HS-5 (cell line): ENCODE results near the gene COL8A1.

Experiments used
- DNase-seq: peaks from one replicate; pipeline ENCODE4 v3.0.0-alpha.2; 2012; ENCODE audit warnings: low read depth

The COL8A1 gene

DNA sequence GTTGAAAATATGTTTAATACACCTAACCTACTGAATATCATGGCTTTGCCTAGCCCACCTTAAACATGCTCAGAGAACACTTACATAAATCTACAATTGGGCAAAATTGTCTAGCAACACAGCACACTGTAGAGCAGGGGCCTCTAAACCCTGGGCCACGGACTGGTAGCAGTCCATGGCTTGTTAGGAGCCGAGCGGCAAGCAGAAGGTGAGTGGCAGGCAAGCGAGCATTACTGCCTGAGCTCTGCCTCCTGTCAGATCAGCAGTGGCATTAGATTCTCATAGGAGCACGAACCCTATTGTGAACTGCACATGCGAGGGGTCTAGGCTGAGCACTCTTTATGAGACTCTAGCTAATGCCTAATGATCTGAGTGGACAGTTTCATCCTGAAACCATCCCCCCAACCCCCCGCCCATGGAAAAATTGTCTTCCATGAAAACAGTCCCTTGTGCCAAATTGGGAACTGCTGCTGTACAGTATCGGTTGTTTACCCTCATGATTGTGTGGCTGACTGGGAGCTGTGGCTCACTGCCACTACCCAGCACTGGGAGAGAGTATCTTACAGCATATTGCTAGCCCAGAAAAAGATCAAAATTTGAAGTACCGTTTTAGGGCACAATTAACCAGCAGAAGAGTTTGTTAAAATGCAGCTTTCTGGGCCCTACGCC, 205.3 kb downstream of the COL8A1 start:
- DNase-seq = no peak

DNA sequence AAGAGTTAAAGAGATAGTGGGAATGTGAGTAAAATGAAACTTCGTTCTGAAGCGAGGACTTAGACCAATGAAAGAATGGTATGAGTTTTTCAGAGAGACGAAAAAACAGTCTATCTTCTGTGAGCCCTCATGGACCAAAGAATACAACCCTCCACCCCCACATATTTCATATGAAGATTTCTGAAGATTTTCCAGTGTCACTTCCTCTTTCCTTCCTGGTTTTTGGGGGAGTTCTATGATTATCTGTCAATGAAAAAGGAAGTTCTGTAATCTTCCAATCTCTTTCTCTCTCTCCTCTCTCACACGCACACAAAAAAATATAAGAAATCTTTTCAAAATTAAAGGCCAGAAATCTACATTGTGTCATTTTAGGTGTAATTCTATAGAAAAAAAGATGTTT, 206.9 kb downstream of the COL8A1 start:
- no peak for DNase-seq

DNA sequence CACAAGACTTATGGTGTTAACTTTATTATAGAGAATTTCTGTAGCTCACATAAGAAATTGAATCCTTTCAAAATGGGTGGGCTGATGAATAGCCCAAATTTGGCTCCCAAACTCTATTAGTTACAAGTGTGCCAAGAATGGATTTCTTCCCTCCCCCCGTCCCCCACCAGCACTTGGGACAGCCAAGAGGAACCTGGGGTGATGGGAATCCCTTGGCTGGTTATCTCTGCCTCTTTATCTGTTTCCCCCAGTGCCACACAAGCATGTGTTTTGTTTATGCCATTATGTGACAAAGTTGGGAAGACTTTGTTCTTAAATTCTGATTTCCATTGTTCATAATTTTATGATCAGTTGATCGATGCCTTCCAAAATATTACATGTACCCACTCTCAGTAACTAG, 207.6 kb downstream of the COL8A1 start:
- no peak for DNase-seq

DNA sequence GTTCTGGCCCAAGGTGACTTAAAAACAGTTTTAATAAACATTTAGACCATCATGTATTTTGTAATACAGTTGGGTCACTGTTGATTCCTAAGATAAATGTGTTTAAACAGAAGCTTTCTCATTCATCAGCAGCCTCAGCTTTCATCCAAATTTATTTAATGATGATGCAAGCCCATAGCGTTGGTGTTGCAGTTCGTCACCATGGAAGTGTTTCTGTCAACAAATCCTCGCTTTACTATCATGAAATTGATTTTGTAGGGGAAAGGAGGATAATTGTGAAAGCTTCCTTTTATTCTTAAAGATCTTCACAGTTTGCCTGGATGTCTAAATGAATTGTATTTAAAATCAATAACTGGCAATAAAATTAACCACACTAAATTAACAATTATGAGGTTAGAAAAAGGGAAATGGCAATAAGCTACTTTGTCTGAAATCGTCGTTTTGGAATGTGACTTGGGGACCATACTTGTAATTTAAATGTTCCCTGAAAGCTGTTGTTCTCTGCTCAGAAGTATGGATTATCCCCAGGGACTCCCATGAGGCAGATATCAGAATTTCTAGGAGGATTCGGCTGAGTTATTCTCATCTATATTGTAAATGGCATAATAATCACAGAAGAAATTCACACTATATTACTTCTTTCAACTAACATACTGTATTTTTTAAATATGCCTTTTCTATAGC, 208.2 kb downstream of the COL8A1 start:
- DNase-seq = no peak

DNA sequence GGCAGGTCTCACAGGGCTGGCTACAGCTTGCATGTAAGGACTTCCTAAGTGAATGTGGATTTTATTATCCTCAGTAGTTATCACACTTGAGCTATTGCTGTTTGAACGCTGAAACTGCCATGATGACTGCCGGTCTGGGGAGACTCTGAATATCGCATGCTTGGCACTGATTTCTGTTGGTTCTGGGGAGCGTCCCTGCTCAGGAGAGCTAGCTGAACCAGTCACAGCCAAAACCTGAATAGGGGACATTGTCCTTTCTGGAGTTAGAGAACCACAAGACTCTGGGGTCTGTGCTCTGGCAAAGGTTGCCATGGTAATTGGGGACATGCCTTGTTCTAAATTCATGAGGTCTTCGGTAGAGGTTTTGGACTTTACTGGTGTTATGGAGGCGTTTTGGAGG, 210.0 kb downstream of the COL8A1 start:
- no peak for DNase-seq
